A549 treated with DMSO at 1 μM for 4 hours (cell line): ENCODE data around the gene CACNA1A. TPM values are rescaled to one million over a fixed set of nuclear protein-coding genes. Genes with fewer than 3 reads are reported as not detected.

ENCODE experiments used
- total RNA-seq: library from RNA; stranded (reverse); fragments of 200-300 nt; extraction: Qiagen RNA extraction; gene quantifications from 5 replicates; pipeline ENCODE4 v1.2.3, GENCODE V29; 2022; ENCODE audit warnings: low read depth

Gene CACNA1A
- 0.09 to 0.31 TPM (median 0.18 TPM) in 5 replicates for total RNA-seq

GRCh38 chr19:13506471-13506820, at the start of gene CACNA1A:
Gene CACNA1A, minus strand, starts transcription at chr19:13506479. Its CDS starts 255 bp downstream, at chr19:13506224.

